KMS-11 (cell line): ENCODE data around the gene C1GALT1C1L.

Experiments
- H2AFZ ChIP-seq: fragments of 200-600 bp; sonication (generic); 2 replicates; pipeline ENCODE4 v1.6.1; 2016; ENCODE audit warnings: antibody characterized with exemption, mixed run types, low read depth
- H3K27ac ChIP-seq: fragments of 200-600 bp; sonication (generic); 2 replicates; pipeline ENCODE4 v1.6.1; 2016; ENCODE audit warnings: mild to moderate bottlenecking, mixed run types
- H3K27me3 ChIP-seq: fragments of 200-600 bp; sonication (generic); 2 replicates; pipeline ENCODE4 v1.6.1; 2017; ENCODE audit warnings: mild to moderate bottlenecking, low read depth, mixed run types, moderate library complexity; ENCODE audit not compliant: insufficient read depth
- H3K36me3 ChIP-seq: fragments of 200-600 bp; sonication (generic); 2 replicates; pipeline ENCODE4 v1.6.1; 2017; ENCODE audit warnings: mild to moderate bottlenecking, mixed run types; ENCODE audit not compliant: insufficient read depth
- H3K4me1 ChIP-seq: fragments of 200-600 bp; sonication (generic); 2 replicates; pipeline ENCODE4 v1.6.1; 2016; ENCODE audit warnings: mild to moderate bottlenecking, low read depth, mixed run types; ENCODE audit not compliant: poor library complexity, severe bottlenecking
- H3K4me2 ChIP-seq: fragments of 200-600 bp; sonication (generic); 2 replicates; pipeline ENCODE4 v1.7.0; 2016; ENCODE audit warnings: mild to moderate bottlenecking, mixed run types
- H3K4me3 ChIP-seq: fragments of 200-600 bp; sonication (generic); IDR thresholded peaks from 2 replicates; pipeline ENCODE4 v1.6.1; 2017; ENCODE audit warnings: low read depth, low read length, mixed read lengths; ENCODE audit not compliant: insufficient read depth
- H3K79me2 ChIP-seq: fragments of 200-600 bp; sonication (generic); 2 replicates; pipeline ENCODE4 v1.6.1; 2016; ENCODE audit warnings: low read depth, mixed run types; ENCODE audit not compliant: insufficient read depth
- H3K9ac ChIP-seq: fragments of 200-600 bp; sonication (generic); 2 replicates; pipeline ENCODE4 v1.6.1; 2016; ENCODE audit warnings: mild to moderate bottlenecking, mixed run types
- H4K20me1 ChIP-seq: fragments of 200-600 bp; sonication (generic); 2 replicates; pipeline ENCODE4 v1.6.1; 2016; ENCODE audit warnings: mild to moderate bottlenecking, mixed run types; ENCODE audit not compliant: insufficient read depth
- CTCF ChIP-seq: fragments of 200-600 bp; sonication (generic); conservative IDR thresholded peaks from 2 replicates; pipeline ENCODE4 v1.6.1; 2017; ENCODE audit warnings: low read depth, mild to moderate bottlenecking, antibody characterized with exemption, low read length, moderate library complexity, mixed read lengths

Gene C1GALT1C1L

GRCh38 chr2:43708891-43709290, 32.7 kb upstream of the C1GALT1C1L start:
- Histone ChIP-seq H2AFZ (no peak overlapping the region), H3K36me3 (no peaks in the 10 kb centered on the region), H3K9ac (no peak overlapping the region), H3K4me2 (no peak overlapping the region), H4K20me1 (no peaks in the 10 kb centered on the region), H3K4me1 (no peaks in the 10 kb centered on the region), H3K4me3 (no peak overlapping the region), H3K27ac (no peak overlapping the region), H3K27me3 (no peaks in the 10 kb centered on the region), H3K79me2 (no peaks in the 10 kb centered on the region)
- no peak for TF ChIP-seq CTCF

GRCh38 chr2:43708178-43708577, 31.9 kb upstream of the C1GALT1C1L start:
- H3K27me3 ChIP-seq = no peaks in the 10 kb centered on the region
- H3K4me2 ChIP-seq = no peak overlapping the region
- no peaks in the 10 kb centered on the region for H4K20me1 ChIP-seq
- H3K79me2 ChIP-seq = no peaks in the 10 kb centered on the region
- TF ChIP-seq CTCF = no peak
- H3K4me3 ChIP-seq = no peak overlapping the region
- H3K27ac ChIP-seq = no peak overlapping the region
- H3K9ac ChIP-seq = no peak overlapping the region
- H3K4me1 ChIP-seq = no peaks in the 10 kb centered on the region
- no peaks in the 10 kb centered on the region for H3K36me3 ChIP-seq
- H2AFZ ChIP-seq = no peak overlapping the region

DNA sequence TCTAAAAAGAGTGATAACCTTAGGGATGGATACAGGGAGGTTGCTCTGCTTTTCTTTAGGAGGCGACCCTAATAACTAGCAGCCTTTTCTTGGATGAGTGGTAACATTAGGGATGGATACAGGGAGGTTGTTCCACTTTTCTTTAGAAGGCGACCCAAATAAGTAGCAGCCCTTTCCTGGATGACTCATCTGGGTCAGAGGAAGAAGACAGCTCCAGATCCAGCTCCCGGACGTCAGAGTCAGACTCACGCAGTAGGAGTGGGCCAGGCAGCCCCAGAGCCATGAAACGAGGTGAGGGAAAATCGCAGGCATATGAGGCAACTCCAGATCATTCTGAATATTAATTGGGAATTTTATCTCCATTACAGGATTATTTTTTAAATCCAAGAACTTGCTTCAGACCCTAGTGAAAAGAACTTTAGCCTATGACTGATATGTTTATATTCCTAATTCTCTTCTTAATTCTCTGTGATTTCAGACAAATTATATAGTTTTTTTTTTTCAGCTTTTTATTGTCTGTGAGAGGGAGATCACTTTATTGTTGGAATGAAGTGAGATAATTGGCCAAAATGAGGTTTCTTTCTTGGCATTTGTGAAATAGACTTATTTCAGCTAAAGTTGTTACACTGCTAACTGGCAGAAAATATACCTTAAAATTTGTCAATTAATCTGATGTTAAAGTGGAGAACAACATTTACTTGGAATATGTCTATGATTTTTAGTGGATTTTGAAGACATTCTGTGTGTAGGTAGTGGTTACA, 31.2 kb upstream of the C1GALT1C1L start:
- H3K9ac ChIP-seq = no peak overlapping the region
- H3K4me3 ChIP-seq = no peak overlapping the region
- H3K27me3 ChIP-seq = no peaks in the 10 kb centered on the region

DNA sequence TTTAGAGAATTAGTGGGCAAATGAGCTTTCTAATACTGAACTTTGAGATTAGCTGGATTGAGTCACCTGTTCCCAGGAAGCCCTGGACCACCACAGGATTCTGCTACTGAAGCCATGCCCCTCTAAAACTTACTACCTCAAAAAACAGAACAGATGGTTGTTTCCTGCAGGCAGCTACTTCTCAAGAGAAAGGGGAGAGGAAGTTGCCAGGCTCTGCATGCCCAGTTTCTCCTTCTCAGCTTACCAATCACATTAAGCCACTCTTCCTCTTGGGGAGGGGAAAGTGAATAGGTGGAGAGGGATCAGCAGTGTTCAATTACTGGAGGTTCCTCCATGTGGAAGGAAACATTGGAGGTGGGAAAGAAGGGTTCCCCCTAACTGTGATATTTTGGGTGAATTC, 24.9 kb upstream of the C1GALT1C1L start:
- Histone ChIP-seq H3K4me2 (no peak overlapping the region), H3K4me1 (no peaks in the 10 kb centered on the region), H3K27ac (no peak overlapping the region), H3K4me3 (no peak overlapping the region), H3K9ac (no peak overlapping the region), H3K27me3 (no peaks in the 10 kb centered on the region), H3K36me3 (no peaks in the 10 kb centered on the region), H4K20me1 (no peaks in the 10 kb centered on the region), H2AFZ (no peak overlapping the region), H3K79me2 (no peaks in the 10 kb centered on the region)
- no peak for TF ChIP-seq CTCF

More for the DNA sequence above, 31.2 kb upstream of the C1GALT1C1L start:
- no peak overlapping the region for H3K27ac ChIP-seq
- no peak overlapping the region for H2AFZ ChIP-seq
- no peaks in the 10 kb centered on the region for H3K4me1 ChIP-seq
- H4K20me1 ChIP-seq = no peaks in the 10 kb centered on the region
- no peak for TF ChIP-seq CTCF
- no peaks in the 10 kb centered on the region for H3K36me3 ChIP-seq
- H3K79me2 ChIP-seq = no peaks in the 10 kb centered on the region
- H3K4me2 ChIP-seq = no peak overlapping the region
